ENCODE results near the gene TBX1. TPM values are rescaled to one million over a fixed set of nuclear protein-coding genes. Genes with fewer than 3 reads are reported as not detected.
"Not testable (repeated sequence)": the region's sequence is repeated elsewhere in the genome, so short reads cannot be mapped to it uniquely, and the experiment has no call there.

Gene TBX1
- polyA plus RNA-seq, 4 donors, result 0.19 to 0.79 (median 0.30) TPM

GRCh38 chr22:19779685-19780268, 19.2 kb downstream of the TBX1 start:
- DNase-seq (ENCODE audit: low read depth in 4 of 4, low spot score in 3 of 4), result no peak

- no peak for DNase-seq (ENCODE audit: low read depth in 4 of 4, low spot score in 3 of 4)
Measured at GRCh38 chr22:19782533-19782932, 22.0 kb downstream of the TBX1 start.

GRCh38 chr22:19783586-19784383, 23.2 kb downstream of the TBX1 start:
- DNase-seq (ENCODE audit: low read depth in 4 of 4, low spot score in 3 of 4), result no peak

- DNase-seq (ENCODE audit: low read depth in 4 of 4, low spot score in 3 of 4), result no peak
Measured at GRCh38 chr22:19784384-19785175, 24.0 kb downstream of the TBX1 start.

- DNase-seq (ENCODE audit: low read depth in 4 of 4, low spot score in 3 of 4), result no peak
Measured at GRCh38 chr22:19785461-19786263, 25.1 kb downstream of the TBX1 start.

- no peak for DNase-seq (ENCODE audit: low read depth in 4 of 4, low spot score in 3 of 4)
Measured at GRCh38 chr22:19786264-19786585, 25.6 kb downstream of the TBX1 start.

GRCh38 chr22:19786959-19787848, 26.6 kb downstream of the TBX1 start:
- DNase-seq (ENCODE audit: low read depth in 4 of 4, low spot score in 3 of 4), result no peak

- no peak for DNase-seq (ENCODE audit: low read depth in 4 of 4, low spot score in 3 of 4)
Measured at GRCh38 chr22:19787849-19788141, 27.2 kb downstream of the TBX1 start.

- no peak for DNase-seq (ENCODE audit: low read depth in 4 of 4, low spot score in 3 of 4)
Measured at GRCh38 chr22:19788661-19789225, 28.2 kb downstream of the TBX1 start.

- no peak for DNase-seq (ENCODE audit: low read depth in 4 of 4, low spot score in 3 of 4)
Measured at GRCh38 chr22:19789406-19789805, 28.8 kb downstream of the TBX1 start.

GRCh38 chr22:19789828-19790227, 29.2 kb downstream of the TBX1 start:
- no peak for DNase-seq (ENCODE audit: low read depth in 4 of 4, low spot score in 3 of 4)

- no peak for DNase-seq (ENCODE audit: low read depth in 4 of 4, low spot score in 3 of 4)
Measured at GRCh38 chr22:19791243-19791642, 30.7 kb downstream of the TBX1 start.

- DNase-seq (ENCODE audit: low read depth in 4 of 4, low spot score in 3 of 4), result no peak
Measured at GRCh38 chr22:19791894-19792293, 31.3 kb downstream of the TBX1 start.

GRCh38 chr22:19792383-19792896, 31.9 kb downstream of the TBX1 start:
- not testable (repeated sequence) for DNase-seq (ENCODE audit: low read depth in 4 of 4, low spot score in 3 of 4)

GRCh38 chr22:19793161-19793560, 32.6 kb downstream of the TBX1 start:
- DNase-seq (ENCODE audit: low read depth in 4 of 4, low spot score in 3 of 4), result no peak

GRCh38 chr22:19793661-19794310, 33.2 kb downstream of the TBX1 start:
- DNase-seq (ENCODE audit: low read depth in 4 of 4, low spot score in 3 of 4), result no peak

GRCh38 chr22:19795617-19796008, 35.0 kb downstream of the TBX1 start:
- no peak for DNase-seq (ENCODE audit: low read depth in 4 of 4, low spot score in 3 of 4)

GRCh38 chr22:19796160-19796559, 35.6 kb downstream of the TBX1 start:
- DNase-seq (ENCODE audit: low read depth in 4 of 4, low spot score in 3 of 4), result no peak
